Testis (tissue), 3 donors: ENCODE data around the gene ACAN. TPM values are rescaled to one million over a fixed set of nuclear protein-coding genes. Genes with fewer than 3 reads are reported as not detected.

Source experiments
- DNase-seq: peaks from one replicate; pipeline ENCODE4 v3.0.0-alpha.2; 2019
- H3K27ac ChIP-seq, 2 donors: fragments of 200-600 bp; sonication (generic); one replicate each; pipeline ENCODE4 v1.5.1; 2019
- H3K27me3 ChIP-seq: fragments of 200-600 bp; sonication (generic); one replicate; pipeline ENCODE4 v1.5.1; 2019
- H3K36me3 ChIP-seq: fragments of 200-600 bp; sonication (generic); one replicate; pipeline ENCODE4 v1.5.1; 2017; ENCODE audit warnings: low read depth; ENCODE audit errors: missing control alignments
- H3K4me1 ChIP-seq: fragments of 200-600 bp; sonication (generic); one replicate; pipeline ENCODE4 v1.5.1; 2019
- H3K4me3 ChIP-seq, 2 donors: fragments of 200-600 bp; sonication (generic); one replicate each; pipeline ENCODE4 v1.5.1; 2017 to 2019
- H3K9me3 ChIP-seq: fragments of 200-600 bp; sonication (generic); one replicate; pipeline ENCODE4 v1.5.1; 2017
- CTCF ChIP-seq, 3 experiments: fragments of 450-650 bp in 2 of 3; fragments of 200-600 bp in 1 of 3; sonication (generic) in 1 of 3; IDR thresholded peaks; one replicate each; pipeline ENCODE4 v1.5.1; 2016 to 2019; ENCODE audit warnings: antibody characterized with exemption in 3 of 3, mild to moderate bottlenecking in 2 of 3, moderate library complexity in 1 of 3
- POLR2A ChIP-seq: fragments of 450-650 bp; IDR thresholded peaks from one replicate; pipeline ENCODE4 v1.6.1; 2017; ENCODE audit warnings: antibody characterized with exemption, mild to moderate bottlenecking, moderate library complexity
- WGBS, 2 donors: methylation state at CpG; one replicate each; pipeline ENCODE4 v1.1.5; 2018; 5-methylcytosine and 5-hydroxymethylcytosine counted together
- intact Hi-C: fragments of 100-400 bp; cut with DNase I; formaldehyde crosslinking; loops from one replicate; pipeline ENCODE4 v1.15.1; 2023; ENCODE audit warnings: low total_unique reads
- polyA plus RNA-seq: library from polyadenylated mRNA; stranded (reverse); fragments of 350-450 nt; fragmentation: Illumina TruSeq; extraction: RNeasy Lipid Tissue Mini Kit (QIAGEN cat#74804); gene quantifications from one replicate; pipeline ENCODE4 v1.2.3, GENCODE V29; 2014; ENCODE audit warnings: low read depth, low replicate concordance; ENCODE audit not compliant: insufficient read depth
- total RNA-seq, 2 donors: library from RNA; depleted of rRNA; stranded (reverse); fragments of >200 nt; gene quantifications; one replicate each; pipeline ENCODE4 v1.2.3, GENCODE V29; 2016

The ACAN gene
- total and polyA plus RNA-seq, 3 donors from 2014 or later, result 2.4 to 6.6 (median 4.1) TPM

DNA sequence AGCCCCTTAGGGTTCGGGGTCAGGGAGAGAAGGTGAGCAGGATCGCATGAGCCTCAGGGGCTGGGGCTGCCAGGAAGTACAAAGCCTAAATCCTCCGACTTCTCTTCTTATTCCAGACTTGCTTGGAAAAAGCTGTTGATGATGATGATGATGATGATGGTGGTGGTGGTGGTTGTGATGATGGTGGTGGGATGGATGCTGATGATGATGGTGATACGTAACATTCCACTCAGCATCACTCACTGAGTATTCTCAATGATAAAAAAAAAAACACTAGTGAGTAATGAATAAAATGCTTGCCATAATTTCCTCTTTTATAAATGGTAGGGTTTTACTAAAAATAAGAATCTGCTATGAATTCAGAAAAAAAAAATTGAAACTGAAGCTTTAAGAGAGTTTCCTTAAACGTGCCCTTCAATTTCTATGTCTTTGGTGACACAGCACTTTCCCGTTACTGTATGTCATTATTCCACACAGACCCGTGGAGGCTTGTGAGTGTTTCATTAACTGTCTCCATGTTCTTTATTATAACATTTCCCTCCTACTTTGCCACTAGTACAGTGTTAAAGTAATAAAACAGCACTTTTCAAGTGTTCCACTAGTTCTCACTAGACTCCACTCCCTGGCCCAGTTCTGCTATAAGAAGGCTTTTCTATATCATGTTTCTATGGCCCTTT lies 5.4 kb upstream of the ACAN start:
- DNase-seq, result no peak

GRCh38 chr15:88799341-88799740 lies 3.9 kb upstream of the ACAN start:
- TF ChIP-seq POLR2A, result no peak
- no peak for TF ChIP-seq CTCF (IDR thresholded peaks at IDR 0.05)
- H3K27me3 ChIP-seq, result no peaks in the 10 kb centered on the region
- intact Hi-C loops, result no loop called here
- H3K4me3 ChIP-seq, result no peak overlapping the region
- H3K36me3 ChIP-seq, result no peaks in the 10 kb centered on the region
- no peak for DNase-seq
- no peaks in the 10 kb centered on the region for H3K4me1 ChIP-seq
- WGBS, 2 donors, result 87 to 100% methylated on average over 2 to 4 of the region's 4 CpGs
- H3K9me3 ChIP-seq, result no peaks in the 10 kb centered on the region
- no peak overlapping the region for H3K27ac ChIP-seq

More for the DNA sequence above, 5.4 kb upstream of the ACAN start:
- H3K4me3 ChIP-seq, result no peak overlapping the region
- TF ChIP-seq POLR2A, result no peak
- no peaks in the 10 kb centered on the region for H3K4me1 ChIP-seq
- H3K27me3 ChIP-seq, result no peaks in the 10 kb centered on the region
- H3K9me3 ChIP-seq, result no peaks in the 10 kb centered on the region
- intact Hi-C loops, result no loop called here
- 80 to 89% methylated on average over 7 of the region's 7 CpGs for WGBS, 2 donors
- no peak overlapping the region for H3K27ac ChIP-seq
- no peaks in the 10 kb centered on the region for H3K36me3 ChIP-seq

DNA sequence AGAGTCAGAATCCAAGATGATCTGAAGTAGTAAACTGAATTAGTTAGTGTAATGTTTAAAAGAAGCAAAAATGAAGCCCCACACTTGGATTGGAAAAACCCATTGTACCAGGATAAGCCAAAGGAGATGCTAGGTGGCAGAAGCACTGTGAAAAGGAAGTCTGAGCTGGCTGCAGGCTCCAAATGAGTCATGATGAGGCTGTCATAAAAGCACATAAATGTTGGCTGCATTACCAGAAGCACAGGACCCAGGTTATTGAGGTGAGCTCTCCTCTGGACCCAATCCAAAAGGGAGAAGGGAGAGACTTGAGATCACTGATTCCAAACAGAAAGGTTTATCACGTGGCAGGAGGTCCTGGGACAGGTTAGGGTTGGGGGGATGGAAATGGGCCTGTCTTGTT lies 3.2 kb upstream of the ACAN start:
- H3K9me3 ChIP-seq, result no peaks in the 10 kb centered on the region
- no peak for TF ChIP-seq CTCF (IDR thresholded peaks at IDR 0.05)
- TF ChIP-seq POLR2A, result no peak
- H3K27ac ChIP-seq, result no peak overlapping the region
- H3K27me3 ChIP-seq, result no peaks in the 10 kb centered on the region
- DNase-seq, result no peak
- H3K36me3 ChIP-seq, result no peaks in the 10 kb centered on the region
- H3K4me3 ChIP-seq, result no peak overlapping the region
- intact Hi-C loops, result no loop called here
- no peaks in the 10 kb centered on the region for H3K4me1 ChIP-seq
- 58 to 67% methylated on average over 1 of the region's 1 CpG for WGBS, 2 donors

GRCh38 chr15:88800738-88801137 lies 2.5 kb upstream of the ACAN start:
- Histone ChIP-seq H3K4me3 (no peak overlapping the region), H3K4me1 (no peaks in the 10 kb centered on the region), H3K27me3 (no peaks in the 10 kb centered on the region), H3K9me3 (no peaks in the 10 kb centered on the region), H3K36me3 (no peaks in the 10 kb centered on the region), H3K27ac (no peak overlapping the region)
- intact Hi-C loops, result no loop called here
- TF ChIP-seq CTCF (IDR thresholded peaks at IDR 0.05) (no peak), POLR2A (no peak)
- 82 to 86% methylated on average over 4 of the region's 4 CpGs for WGBS, 2 donors
- no peak for DNase-seq

DNA sequence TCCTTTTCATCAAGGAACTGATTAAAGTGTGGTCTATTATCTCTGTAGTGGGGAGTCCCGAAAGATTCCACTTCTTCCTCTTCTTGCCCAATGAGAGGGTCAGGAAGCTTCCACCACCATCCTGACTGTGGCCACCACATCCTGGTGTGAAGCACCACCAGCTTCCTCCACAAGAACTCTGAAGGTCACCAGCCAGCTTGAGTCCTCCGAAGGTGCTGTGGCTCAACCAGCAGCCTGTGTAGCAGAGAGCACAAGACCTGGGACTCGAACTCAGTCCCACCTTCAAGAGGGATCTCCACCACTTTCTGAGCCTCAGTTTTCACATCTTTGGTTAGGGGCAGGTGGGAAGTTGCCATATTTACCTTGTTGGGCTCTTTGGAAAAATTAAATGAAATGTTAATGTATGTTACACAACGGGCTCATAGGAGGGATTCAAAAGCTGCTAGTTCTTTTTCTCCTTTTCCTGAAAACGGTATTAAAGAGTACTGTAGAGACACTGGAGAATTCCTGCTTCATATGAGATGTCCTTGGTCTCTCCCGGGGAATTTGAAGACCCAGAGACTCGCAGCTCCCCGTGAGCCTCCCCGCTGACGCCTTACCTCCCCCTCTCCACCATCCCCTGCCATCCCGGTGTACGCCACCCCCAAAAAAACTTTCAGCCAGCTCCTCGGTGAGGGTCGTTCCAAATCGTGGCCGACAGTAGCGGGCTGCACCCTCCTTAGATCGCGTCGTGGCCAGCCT lies 816 bp upstream of the ACAN start:
- 12 to 14% methylated on average over 14 to 20 of the region's 20 CpGs for WGBS, 2 donors
- no peaks in the 10 kb centered on the region for H3K4me1 ChIP-seq
- H3K4me3 ChIP-seq, result peak overlapping the region; percentile 31 to 51
- no peaks in the 10 kb centered on the region for H3K9me3 ChIP-seq
- no peaks in the 10 kb centered on the region for H3K27me3 ChIP-seq
- DNase-seq, result no peak
- no peaks in the 10 kb centered on the region for H3K36me3 ChIP-seq
- intact Hi-C loops, result no loop called here
- TF ChIP-seq POLR2A (no peak), CTCF (IDR thresholded peaks at IDR 0.05) (no peak)
- H3K27ac ChIP-seq, result no peak overlapping the region
